ENCODE measurements around the gene TMEM19.
"Not testable (repeated sequence)": the region's sequence is repeated elsewhere in the genome, so short reads cannot be mapped to it uniquely, and the experiment has no call there.

TMEM19 gene

DNA sequence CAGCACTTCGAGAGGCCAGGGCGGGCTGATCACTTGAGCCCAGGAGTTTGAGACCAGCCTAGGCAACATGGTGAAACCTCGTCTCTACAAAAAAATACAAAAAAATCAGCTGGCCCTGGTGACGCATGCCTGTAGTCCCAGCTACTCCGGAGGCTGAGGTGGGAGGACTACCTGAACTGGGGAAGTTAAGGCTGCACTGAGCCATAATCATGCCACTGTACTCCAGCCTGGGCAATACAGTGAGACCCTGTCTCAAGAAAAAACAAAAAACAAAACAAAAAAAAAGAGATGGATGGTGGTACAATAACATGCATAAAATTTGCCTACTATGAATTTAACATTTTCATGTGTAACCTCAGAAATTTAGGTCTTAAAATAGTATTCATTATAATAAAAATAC is 19.6 kb upstream of the TMEM19 start:
- DNase-seq: no peak

DNA sequence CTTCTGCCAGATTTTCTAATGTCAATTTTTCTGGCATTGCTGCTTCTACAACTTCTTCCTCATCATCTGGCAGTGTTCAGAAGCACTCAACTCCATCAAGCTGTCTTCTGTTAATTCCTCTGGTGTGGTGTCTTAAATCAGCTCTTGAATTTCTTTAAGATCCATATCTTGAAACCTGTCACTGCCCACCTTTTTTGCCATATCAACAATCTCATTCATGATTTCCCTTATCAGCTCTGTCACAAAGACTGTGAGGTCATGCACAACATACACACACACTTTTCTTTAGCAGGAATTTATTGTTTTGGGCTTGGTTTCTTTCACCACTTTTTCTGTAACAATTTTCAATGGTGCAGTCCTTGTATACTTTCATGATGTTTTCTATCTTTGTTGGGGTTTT is 14.6 kb upstream of the TMEM19 start:
- no peak for DNase-seq

DNA sequence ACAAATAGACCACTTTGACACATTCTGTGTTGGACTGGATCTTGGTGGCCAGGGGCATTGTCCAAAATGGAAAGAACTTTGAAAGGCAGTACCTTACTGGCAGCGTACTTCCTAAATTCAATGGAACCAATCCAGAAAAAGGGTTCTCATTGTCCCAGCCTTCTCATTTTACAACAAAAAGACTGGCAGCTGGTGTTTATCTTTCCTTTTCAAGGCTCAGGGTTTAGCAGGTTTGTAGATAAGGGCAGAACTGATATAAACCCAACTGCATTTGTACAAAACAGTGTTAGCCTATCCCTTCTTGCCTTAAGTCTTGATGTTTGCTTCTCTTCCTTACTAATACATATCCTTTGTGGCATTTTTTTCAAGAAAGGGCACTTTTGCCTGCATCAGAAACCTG is 14.1 kb upstream of the TMEM19 start:
- DNase-seq: no peak

DNA sequence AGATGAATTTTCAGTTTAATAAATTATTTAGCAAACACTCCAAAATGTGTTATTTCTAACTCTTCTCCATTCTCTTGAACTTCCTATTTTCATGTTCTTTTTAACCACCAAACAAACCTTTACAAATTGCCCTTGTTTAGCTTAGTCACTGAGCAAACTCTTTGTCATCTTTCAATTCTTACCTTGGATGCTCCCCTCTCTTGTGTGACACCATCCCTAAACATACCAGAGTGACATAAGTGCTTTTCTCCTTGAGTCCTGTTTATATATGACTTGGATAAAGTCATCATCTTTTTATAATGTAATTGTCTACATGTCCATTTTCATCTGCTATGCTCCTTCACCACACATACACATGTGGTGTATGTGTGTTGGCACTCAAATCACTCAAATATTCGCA is 3.4 kb upstream of the TMEM19 start:
- DNase-seq: no peak

DNA sequence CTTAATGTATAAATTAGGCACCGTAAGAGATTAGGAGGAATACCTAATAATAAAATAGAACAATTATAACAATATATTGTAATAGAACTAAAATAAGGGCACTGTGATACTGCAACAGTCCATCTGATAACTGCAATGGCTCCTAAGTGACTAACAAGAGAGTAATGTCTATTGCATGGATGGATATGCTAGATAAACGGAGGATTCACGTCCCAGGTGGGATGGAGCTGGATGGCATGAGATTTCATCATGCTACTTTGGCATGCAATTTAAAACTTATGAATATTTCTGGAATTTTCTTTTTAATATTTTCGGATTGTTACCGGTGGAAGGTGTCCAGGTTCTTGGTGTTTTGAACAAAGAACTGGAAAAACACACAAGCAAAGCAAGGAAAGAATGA is 2.2 kb upstream of the TMEM19 start:
- no peak for DNase-seq

DNA sequence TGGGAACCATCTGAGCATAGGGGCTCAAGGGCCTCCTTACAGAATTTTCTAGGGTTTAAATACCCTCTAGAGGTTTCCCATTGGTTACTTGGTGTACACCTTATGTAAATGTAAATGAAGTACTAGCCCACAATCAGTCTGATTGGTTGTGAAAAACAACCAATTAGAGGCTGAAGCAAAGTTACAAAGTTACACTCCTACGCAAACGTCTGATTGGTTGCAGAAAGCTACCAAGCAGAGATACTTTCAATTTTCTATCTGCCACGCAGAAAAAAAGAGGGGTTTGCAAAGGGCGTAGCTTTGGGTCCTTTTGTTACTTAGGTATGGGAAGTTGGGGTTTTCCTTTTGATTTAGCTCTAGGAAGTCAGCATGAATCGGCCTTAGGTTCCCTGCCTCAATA is 1.8 kb upstream of the TMEM19 start:
- DNase-seq: no peak

DNA sequence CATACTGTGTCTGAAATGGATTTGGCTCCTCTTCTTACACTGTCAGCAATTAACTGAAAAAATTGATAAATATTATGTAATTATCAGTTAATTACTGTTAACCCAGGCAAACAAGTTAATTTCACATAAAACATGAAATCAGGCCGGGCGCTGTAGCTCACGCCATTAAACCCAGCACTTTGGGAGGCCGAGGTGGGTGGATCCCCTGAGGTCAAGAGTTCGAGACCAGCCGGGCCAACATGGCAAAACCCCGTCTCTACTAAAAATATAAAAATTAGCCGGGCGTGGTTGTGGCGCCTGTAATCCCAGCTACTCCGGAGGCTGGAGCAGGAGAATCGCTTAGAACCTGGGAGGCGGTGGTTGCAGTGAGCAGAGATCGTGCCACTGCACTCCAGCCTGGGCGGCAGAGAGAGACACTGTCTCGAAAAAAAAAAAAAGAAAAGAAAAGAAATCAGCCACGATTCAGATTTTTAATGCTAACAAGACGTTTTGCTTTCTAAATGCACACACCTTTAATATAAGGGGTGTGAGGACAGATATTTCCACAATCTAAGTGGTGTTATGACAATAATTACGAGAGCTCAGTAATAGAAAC is 473 bp upstream of the TMEM19 start:
- DNase-seq: no peak

DNA sequence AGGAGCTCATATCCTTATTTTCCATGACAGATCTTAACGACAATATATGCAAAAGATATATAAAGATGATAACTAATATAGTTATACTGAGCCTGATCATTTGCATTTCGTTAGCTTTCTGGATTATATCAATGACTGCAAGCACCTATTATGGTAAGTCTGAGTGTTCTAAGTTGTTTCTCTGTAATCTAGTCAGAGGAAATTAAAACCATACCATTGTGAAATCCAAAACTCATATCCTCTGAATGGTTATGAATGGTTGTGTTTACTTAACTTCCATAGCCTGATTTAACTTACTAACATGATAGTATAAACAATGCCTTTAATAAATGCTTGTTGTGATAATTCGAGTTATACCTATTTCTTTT is 760 bp downstream of the TMEM19 start:
- DNase-seq: no peak

DNA sequence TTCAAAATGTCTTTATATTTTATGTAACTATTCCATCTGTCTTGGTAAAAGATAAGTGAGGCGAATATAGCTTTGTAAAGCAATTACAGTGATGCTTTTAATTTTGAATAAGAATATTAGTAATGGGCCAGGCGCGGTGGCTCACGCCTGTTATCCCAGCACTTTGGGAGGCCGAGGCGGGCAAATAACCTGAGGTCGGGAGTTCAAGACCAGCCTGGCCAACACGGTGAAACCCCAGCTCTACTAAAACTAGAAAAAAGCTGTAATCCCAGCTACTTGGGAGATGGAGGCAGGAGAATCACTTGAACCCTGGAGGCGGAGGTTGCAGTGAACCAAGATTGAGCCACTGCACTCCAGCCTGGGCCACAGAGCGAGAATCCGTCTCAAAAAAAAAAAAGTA is 1.3 kb downstream of the TMEM19 start:
- DNase-seq: not testable (repeated sequence)

DNA sequence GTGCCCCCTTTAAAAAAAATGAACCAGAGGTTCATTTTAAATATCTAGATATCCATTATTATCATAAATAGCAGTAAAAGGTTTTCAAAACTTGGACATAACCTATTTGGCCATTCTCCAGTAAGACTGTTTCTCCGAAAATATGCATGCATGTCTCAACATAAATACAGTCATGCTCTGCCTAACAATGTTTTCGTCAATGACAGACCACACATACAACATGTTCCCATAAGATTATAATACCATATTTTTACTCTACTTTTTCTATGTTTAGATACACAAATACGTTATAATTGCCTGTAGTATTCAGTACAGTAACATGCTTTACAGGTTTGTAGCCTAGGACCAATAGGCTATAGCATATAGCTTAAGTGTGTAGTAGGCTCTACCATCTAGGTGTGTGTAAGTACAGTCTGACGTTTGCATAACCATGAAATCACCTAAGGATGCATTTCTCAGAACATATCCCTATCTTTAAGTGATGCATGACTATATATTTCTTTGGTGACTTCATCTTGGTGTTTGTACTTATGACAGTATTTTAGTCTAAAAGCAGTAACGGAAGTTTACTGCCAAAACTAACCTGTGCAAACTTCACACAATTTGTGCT is 3.2 kb downstream of the TMEM19 start:
- no peak for DNase-seq

DNA sequence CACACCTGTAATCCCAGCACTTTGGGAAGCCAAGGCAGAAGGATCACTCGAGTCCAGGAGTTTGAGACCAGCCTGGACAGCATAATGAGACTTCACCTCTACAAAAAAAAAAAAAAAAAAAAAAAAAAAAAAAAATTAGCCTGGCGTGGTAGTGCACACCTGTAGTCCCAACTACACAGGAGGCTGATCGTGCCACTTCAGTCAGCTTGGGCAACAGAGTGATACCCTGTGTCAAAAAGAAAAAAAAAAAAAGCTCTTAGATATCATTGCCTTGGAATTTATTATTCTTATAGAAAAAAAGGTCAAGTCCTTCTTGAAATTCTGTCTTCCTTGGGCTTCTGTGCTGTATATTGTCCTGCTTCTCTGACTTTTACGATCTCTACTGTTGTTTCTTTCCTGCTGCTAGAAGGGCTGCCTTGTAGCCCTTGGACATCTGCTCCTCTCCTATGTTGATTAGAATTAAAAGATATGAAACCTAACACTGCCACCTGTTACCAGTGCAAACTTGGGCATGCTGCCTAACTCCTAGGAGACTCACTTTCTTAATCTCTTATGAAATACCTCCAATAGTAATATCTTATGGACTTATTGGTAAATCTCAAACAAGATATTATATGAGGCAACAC is 5.7 kb downstream of the TMEM19 start:
- DNase-seq: no peak

DNA sequence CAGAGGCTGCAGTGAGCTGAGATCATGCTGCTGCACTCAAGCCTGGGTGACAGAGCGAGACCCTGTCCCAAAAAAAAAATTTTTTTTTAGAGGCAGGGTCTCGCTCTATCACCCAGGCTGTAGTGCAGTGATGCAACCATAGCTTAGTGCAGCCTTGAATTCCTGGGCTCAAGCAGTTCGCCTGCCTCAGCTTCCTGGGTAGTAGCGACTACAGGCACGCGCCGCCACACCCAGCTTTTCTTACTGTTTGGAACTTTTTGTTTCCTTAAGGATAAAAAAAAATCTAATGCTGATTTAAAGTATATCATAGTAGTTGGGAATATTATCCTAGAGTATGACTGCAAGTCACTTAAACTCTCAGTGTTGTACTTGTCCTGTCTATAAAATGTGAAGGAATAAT is 7.2 kb downstream of the TMEM19 start:
- no peak for DNase-seq

DNA sequence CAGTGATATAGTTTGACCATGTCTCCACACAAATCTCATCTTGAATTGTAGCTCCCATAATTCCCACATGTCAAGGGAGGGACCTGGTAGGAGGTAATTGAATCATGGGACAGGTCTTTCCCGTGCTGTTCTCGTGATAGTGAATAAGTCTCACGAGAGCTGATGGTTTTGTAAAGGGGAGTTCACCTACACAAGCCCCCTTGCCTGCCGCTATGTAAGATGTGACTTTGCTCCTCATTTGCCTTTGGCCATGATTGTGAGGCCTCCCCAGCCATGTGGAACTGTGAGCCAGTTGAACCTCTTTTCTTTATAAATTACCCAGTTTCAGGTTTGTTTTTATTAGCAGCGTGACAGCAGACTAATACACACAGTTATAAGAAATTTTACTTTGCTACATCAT is 7.8 kb downstream of the TMEM19 start:
- DNase-seq: not testable (repeated sequence)

DNA sequence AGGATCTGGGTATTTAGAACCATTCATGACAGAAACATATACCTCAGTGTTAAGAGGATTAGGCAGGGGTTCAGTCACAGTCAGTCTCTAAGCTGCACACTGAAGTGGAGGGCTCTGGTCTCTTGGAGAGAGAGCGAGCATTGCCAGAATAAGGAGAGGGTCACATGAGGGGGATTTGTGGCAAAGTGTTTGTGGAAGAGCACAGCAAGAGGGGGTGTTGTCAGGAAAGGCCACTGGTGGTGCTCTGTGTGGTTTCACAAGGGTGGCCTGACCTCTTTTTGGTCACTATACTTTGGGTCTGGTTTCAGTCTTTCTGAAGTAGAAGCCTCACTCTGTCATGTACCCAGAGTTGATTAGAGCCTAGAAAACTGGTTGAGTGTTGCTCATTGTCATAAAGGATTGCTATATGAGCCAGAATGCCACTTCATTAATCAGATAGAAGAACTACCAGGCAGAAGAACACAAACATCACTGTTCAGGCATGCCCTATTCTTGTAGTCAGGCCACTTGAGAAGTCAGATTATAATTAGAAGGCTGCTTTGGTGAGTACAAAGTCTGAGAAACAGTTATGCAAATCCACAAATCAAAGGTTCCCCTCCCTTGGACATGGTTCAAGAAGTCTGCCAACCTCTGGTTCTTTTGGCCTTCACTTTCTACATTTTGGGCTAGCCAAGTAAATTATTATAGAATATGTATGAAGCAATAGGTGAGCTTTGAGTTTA is 8.4 kb downstream of the TMEM19 start:
- no peak for DNase-seq

DNA sequence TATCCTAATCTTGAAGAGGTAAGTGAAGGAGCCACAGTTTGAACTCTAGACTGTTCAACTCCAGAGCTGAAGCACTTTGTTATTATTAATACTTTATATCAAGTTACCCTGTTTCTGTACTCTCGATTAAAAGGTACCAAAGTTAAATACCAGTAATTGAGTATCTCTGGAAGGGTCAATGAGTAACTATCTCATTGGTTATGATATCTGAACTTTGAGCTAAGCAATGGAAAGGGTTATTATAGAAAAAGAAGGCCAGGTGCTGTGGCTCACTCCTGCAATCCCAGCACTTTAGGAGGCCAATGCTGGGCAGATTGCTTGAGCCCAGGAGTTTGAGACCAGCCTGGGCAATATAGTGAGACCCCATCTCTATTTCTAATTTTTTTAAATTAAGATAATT is 9.9 kb downstream of the TMEM19 start:
- no peak for DNase-seq

DNA sequence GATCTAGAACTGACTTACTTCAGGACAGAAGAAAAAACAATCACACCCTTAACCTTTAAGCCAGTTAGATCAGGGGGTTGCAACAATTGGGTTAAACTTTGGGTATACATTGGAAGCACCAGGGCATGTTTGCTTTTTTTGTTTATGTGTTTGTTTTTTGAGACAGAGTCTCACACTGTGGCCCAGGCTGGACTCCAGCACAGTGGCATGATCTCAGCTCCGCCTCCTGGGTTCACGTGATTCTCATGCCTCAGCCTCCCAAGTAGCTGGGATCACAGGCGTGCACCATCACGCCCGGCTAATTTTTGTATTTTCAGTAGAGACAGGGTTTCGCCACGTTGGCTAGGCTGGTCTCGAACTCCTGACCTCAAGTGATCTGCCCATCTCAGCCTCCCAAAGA is 16.3 kb downstream of the TMEM19 start:
- DNase-seq: not testable (repeated sequence)

DNA sequence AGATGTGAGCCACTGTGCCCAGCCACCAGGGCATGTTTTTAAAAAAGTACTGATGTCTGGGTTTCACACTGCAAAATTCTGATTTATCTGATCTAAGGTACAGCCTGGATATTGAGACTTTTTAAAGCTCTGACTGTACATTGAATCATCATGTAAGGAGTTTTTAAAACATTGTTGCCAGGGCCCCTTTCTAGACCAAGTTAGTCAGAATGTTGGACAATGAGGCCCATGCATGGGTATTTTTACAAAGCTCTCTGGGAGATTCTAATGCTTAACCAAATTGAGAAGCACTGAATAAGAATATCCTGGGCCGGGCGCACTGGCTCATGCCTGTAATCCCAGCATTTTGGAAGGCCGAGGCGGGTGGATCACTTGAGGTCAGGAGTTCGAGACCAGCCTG is 16.7 kb downstream of the TMEM19 start:
- DNase-seq: no peak

DNA sequence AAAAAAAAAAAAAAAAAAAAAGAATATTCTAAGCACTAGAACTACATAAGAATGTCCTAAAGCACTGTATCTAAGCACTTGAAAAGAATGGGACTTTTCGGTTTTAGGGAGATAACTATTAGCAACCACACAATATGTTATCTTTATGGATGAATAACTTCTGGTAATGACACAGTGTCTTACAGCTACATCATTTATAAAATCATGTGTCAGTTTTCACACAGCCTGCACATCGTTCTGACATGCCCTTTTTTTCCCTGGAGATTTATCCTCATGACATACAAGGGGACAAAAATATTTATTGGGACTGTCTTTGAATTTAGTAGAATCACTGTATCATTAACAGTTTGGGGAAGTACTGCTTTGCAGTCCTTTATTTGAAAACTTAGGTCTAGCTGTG is 17.3 kb downstream of the TMEM19 start:
- DNase-seq: no peak

DNA sequence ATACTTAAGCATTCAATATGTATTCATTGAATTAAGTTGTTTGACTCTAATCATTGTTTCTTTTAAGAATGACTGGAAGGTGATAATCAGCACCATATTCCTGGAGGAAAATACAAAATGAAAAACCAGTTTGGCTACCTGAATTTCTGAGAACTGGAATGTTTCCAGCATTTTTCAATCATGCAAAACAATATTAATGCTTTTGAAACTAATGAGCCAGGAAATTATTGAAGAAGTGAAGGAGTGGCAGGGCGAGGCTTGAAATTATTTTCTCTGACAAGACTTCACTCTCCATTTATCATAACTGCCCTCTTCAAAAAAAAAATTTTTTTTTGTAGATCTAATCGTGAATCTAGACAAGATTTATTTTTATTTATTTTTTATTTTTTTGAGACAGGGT is 19.0 kb downstream of the TMEM19 start:
- no peak for DNase-seq

DNA sequence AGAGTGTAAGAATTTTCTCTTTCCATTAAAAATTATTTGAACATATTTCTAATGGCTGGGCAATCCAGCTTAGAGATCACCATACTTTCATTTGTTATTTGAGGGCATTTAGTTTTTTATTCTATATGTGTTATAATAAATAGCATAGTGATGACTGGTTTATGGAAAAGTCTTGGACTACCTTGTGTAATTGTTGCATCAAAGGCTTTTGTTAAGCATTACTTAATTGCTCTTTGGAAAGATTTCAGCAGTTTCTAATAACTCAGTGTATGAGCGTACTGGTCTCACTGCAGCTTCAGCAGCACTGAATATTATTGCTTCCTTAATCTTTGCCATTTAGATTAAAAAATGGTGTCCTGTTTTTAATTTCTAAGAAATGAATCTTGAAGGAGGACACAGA is 22.8 kb downstream of the TMEM19 start:
- no peak for DNase-seq

DNA sequence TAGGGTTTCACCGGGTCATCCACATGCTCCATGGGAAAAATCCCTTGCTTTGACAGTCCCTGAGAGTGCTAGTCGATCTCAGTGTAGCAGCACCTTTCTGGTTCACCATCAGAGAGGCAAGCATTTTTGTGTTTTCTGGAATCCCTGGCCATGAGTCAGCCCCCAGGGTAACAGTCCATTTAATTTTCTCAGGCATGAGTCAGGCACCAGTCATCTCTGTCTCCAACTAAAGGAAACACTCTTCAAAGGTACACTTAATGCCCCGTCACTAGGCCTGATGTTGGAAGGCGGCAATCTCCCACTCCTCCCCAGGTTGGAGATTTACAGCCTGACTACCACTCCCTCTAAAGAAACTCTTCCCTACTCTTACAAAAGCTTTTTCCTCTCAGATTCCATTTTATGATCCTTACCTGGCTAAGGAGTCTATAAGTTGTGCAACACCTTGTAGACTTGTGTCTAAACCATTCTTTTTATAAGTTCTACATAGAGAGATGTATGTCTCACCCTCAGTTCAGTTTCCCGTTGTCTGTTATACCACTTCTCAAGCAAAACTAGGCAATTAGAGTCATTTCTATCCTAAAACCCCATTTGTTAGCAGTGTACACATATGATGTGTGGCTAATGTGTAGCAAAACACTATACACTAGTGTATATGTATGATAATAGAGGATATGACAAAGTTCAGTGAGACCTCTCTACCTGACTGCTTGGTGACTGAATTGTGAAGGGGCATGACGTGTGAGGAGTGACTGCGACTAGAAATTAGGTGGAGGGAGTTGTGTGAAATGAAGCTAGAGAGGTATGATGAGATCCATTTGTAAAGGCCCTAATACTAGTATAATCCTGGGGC is 24.6 kb downstream of the TMEM19 start:
- no peak for DNase-seq

DNA sequence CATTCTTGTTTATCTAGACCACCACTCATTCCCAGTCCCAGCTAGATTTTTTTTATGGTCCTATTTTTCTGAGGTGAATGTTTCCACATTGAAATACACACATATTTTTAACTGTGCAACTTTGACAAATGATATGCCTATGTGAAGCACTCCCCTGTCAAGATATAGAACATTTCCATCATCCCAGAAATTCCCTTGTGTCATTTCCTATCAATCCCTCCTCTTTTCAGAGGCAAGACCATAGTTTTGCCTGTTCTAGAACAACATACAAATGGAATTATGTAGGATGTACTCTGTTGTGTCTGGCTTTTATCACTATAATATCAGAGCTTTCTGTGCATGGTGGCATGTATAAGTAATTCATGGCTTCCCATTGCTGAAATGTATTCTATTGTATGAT is 32.7 kb downstream of the TMEM19 start:
- no peak for DNase-seq

DNA sequence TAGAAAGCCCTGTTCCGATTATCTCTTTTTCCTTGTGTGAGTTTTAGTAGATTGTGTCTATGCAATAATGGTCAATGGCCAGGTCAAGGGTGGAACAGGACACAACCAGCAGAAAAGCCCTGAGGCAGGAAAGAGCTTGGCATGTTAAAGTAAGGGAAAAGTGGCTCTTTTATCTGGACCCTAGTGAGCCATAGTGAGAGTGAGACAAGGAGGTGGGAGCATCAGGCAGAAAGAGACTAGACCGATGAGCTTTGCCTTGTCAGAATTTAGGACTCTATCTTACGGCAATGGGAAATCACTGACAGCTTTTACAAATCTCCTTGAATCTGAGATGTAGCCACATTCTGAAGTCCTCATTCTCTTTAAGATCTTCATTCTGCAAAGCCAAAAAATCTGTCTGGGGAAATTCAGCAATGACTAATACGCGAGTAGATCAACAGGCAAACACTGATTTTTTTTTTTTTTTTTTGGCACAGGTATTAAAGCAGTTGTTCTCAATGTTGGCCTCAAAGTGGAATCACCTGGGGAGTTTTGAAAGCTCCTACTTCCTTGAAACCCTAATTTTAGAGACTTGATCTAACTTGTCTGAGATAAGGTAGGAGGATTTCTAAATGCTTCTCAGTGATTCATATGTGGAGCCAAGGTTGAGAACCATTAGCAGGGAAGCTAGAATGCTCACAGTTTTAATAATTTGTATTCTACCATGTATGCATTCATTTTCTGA is 33.9 kb downstream of the TMEM19 start:
- DNase-seq: no peak

All from NCI-H2081 treated with DMSO at 0.1 percent for 48 hours (cell line).